ENCODE results near the gene DHX57.
"Not testable (repeated sequence)": the region's sequence is repeated elsewhere in the genome, so short reads cannot be mapped to it uniquely, and the experiment has no call there.

The DHX57 gene

GRCh38 chr2:38806015-38806732, 69.6 kb downstream of the DHX57 start:
- Histone ChIP-seq H3K27me3 (replicated peaks) (no peaks in the 10 kb centered on the region), H3K27ac (no peak overlapping the region), H3K4me3 (ENCODE audit: low read depth, low read length) (no peak overlapping the region), H3K36me3 (replicated peaks) (peaks cover 10% of the 10 kb centered on the region)
- DNase-seq: no peak
- TF ChIP-seq CTCF (IDR thresholded peaks at IDR 0.05; ENCODE audit: low read depth, low read length, missing control alignments): no peak
- in situ Hi-C loops (cut with HindIII; ENCODE audit: low pct_ligation_motif_present, low sequenced_read_pairs): no loop called here

GRCh38 chr2:38797953-38798352, 77.8 kb downstream of the DHX57 start:
- no peak for DNase-seq
- in situ Hi-C loops (cut with HindIII; ENCODE audit: low pct_ligation_motif_present, low sequenced_read_pairs): no loop called here

GRCh38 chr2:38797250-38797676, 78.5 kb downstream of the DHX57 start:
- no peak for TF ChIP-seq CTCF (IDR thresholded peaks at IDR 0.05; ENCODE audit: low read depth, low read length, missing control alignments)
- Histone ChIP-seq H3K4me3 (ENCODE audit: low read depth, low read length) (no peak overlapping the region), H3K27ac (no peak overlapping the region), H3K27me3 (replicated peaks) (no peaks in the 10 kb centered on the region), H3K36me3 (replicated peaks) (no peaks in the 10 kb centered on the region)
- in situ Hi-C loops (cut with HindIII; ENCODE audit: low pct_ligation_motif_present, low sequenced_read_pairs): no loop called here
- DNase-seq: no peak

More at GRCh38 chr2:38797953-38798352, 77.8 kb downstream of the DHX57 start:
- no peak overlapping the region for H3K27ac ChIP-seq
- no peaks in the 10 kb centered on the region for H3K36me3 ChIP-seq (replicated peaks)
- no peak overlapping the region for H3K4me3 ChIP-seq (ENCODE audit: low read depth, low read length)
- no peaks in the 10 kb centered on the region for H3K27me3 ChIP-seq (replicated peaks)
- TF ChIP-seq CTCF (IDR thresholded peaks at IDR 0.05; ENCODE audit: low read depth, low read length, missing control alignments): no peak

GRCh38 chr2:38795016-38795415, 80.7 kb downstream of the DHX57 start:
- DNase-seq; H3K27me3 ChIP-seq (replicated peaks); in situ Hi-C loops (cut with HindIII; ENCODE audit: low pct_ligation_motif_present, low sequenced_read_pairs); H3K36me3 ChIP-seq (replicated peaks); H3K27ac ChIP-seq; H3K4me3 ChIP-seq (ENCODE audit: low read depth, low read length): not testable (repeated sequence)

GRCh38 chr2:38794235-38794946, 81.3 kb downstream of the DHX57 start:
- Histone ChIP-seq H3K36me3 (replicated peaks) (no peaks in the 10 kb centered on the region), H3K27ac (no peak overlapping the region), H3K4me3 (ENCODE audit: low read depth, low read length) (no peak overlapping the region), H3K27me3 (replicated peaks) (no peaks in the 10 kb centered on the region)
- no peak for TF ChIP-seq CTCF (IDR thresholded peaks at IDR 0.05; ENCODE audit: low read depth, low read length, missing control alignments)
- no peak for DNase-seq
- in situ Hi-C loops (cut with HindIII; ENCODE audit: low pct_ligation_motif_present, low sequenced_read_pairs): no loop called here

GRCh38 chr2:38793511-38793910, 82.2 kb downstream of the DHX57 start:
- Histone ChIP-seq H3K27me3 (replicated peaks) (no peaks in the 10 kb centered on the region), H3K36me3 (replicated peaks) (no peaks in the 10 kb centered on the region), H3K27ac (no peak overlapping the region), H3K4me3 (ENCODE audit: low read depth, low read length) (no peak overlapping the region)
- in situ Hi-C loops (cut with HindIII; ENCODE audit: low pct_ligation_motif_present, low sequenced_read_pairs): no loop called here
- TF ChIP-seq CTCF (IDR thresholded peaks at IDR 0.05; ENCODE audit: low read depth, low read length, missing control alignments): no peak
- DNase-seq: no peak

Data from brain microvascular endothelial cell (primary cell).